Rectal smooth muscle tissue (tissue), 1 donor: Measurements from ENCODE around the gene JUNB.

Source experiments
- H3K27ac ChIP-seq: one replicate; pipeline ENCODE4 v1.7.0; 2013; ENCODE audit warnings: low read depth, low read length, inconsistent platforms
- H3K27me3 ChIP-seq: one replicate; pipeline ENCODE4 v1.7.0; 2013; ENCODE audit warnings: low read length; ENCODE audit not compliant: control insufficient read depth, insufficient read depth
- H3K36me3 ChIP-seq: one replicate; pipeline ENCODE4 v1.7.0; 2013; ENCODE audit warnings: low read length; ENCODE audit not compliant: control insufficient read depth, insufficient read depth
- H3K4me1 ChIP-seq: one replicate; pipeline ENCODE4 v1.7.0; 2013; ENCODE audit warnings: low read length; ENCODE audit not compliant: control insufficient read depth, insufficient read depth
- H3K4me3 ChIP-seq: one replicate; pipeline ENCODE4 v1.7.0; 2013; ENCODE audit warnings: low read length
- H3K9ac ChIP-seq: one replicate; pipeline ENCODE4 v1.7.0; 2013; ENCODE audit warnings: low read length

JUNB gene

DNA sequence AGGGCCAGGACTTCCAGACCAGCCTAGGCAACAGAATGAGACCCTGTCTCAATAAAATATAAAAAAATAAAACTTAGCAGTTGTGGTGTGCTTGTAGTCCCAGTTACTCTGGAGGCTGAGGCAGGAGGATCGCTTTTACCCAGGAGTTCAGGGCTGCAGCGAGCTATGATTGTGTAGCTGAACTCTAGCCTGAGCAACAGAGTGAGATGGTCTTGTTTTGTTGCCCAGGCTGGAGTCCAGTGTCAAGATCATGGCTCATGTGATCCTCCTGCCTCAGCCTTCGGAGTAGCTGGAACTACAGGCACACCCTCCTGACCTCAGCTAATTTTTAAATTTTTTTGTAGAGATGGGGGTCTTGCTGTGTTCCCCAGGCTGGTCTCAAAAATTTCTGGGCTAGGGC, 4.3 kb upstream of the JUNB start:
- Histone ChIP-seq H3K9ac (no peak overlapping the region), H3K4me1 (peaks cover 33% of the 10 kb centered on the region)

DNA sequence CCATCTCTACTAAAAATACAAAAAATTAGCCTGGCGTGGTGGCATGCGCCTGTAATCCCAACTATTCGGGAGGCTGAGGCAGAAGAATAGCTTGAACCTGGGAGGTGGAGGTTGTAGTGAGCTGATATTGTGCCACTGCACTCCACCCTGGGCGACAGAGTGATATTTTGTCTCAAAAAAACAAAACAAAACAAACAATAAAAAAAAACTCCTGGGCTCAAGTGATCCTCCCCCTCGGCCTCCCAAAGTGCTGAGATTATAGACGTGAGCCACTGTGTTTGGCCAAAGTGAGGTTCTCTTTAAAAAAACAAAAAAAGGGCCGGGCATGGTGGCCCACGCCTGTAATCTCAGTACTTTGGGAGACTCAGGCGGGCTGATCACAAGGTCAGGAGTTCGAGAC, 3.8 kb upstream of the JUNB start:
- Histone ChIP-seq H3K4me3 (no peak overlapping the region), H3K27me3 (no peaks in the 10 kb centered on the region), H3K27ac (peak overlapping the region; percentile 72), H3K36me3 (no peaks in the 10 kb centered on the region), H3K4me1 (peaks cover 31% of the 10 kb centered on the region), H3K9ac (no peak overlapping the region)

More for the DNA sequence above, 4.3 kb upstream of the JUNB start:
- Histone ChIP-seq H3K27ac (peak overlapping the region; percentile 72), H3K27me3 (no peaks in the 10 kb centered on the region), H3K36me3 (no peaks in the 10 kb centered on the region), H3K4me3 (no peak overlapping the region)

DNA sequence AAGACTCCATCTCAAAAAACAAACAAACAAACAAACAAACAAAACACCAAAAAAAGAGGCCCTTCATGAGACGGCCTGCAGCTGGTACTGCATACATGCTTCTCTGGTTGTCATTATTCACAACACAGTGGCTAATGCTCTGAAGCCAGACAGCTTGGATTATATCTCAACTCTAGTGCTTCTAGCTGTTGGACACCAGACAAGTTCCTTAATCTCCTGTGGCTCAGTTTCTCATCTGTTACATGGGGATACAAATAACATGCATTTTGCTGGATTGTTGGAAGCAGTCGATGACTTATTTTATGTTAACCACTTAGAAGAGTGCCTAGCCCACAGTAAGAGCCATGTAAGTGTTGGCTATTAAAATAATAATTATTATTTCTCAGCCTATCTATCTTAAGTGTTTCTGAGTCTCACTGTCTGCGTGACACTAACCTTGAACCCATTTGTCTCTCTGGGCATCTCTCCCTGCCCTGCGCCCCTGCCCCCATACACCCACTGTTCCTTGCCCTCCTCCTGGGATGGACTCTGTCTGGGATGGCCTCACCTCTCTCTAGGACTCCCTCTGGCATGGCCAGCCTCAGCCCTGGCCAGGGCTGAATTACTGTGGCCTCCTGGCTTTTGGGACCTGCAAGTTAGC, 3.1 kb upstream of the JUNB start:
- peak overlapping the region; percentile 68 for H3K4me3 ChIP-seq

DNA sequence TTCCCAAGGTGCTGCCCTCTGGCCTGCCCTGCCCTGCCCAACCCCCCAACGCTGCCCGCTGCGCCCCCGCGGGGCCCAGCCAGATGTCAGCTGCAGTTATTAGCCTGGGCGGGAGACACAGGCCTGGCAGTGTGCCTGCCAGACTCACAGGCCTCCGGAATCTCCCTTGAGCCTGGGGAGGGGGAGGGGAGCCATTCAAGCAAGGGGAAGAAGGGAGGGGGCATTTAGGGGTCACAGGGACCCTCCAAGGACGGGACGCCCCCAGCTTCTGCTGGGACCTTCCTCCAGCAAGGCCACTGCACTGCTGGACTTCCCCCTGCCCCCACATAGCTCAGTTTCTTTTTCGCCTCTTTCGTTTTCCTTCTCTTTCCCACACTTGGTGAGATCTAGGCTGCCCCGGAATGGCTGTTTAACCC, 2.6 kb upstream of the JUNB start:
- H3K4me1 ChIP-seq = peaks cover 24% of the 10 kb centered on the region
- H3K9ac ChIP-seq = peak overlapping the region; percentile 83
- H3K4me3 ChIP-seq = peak overlapping the region; percentile 68
- no peaks in the 10 kb centered on the region for H3K27me3 ChIP-seq
- peak overlapping the region; percentile 94 for H3K27ac ChIP-seq
- no peaks in the 10 kb centered on the region for H3K36me3 ChIP-seq

More for the DNA sequence above, 3.1 kb upstream of the JUNB start:
- Histone ChIP-seq H3K27ac (peak overlapping the region; percentile 94), H3K27me3 (no peaks in the 10 kb centered on the region), H3K9ac (peak overlapping the region; percentile 83), H3K36me3 (no peaks in the 10 kb centered on the region), H3K4me1 (peaks cover 28% of the 10 kb centered on the region)

DNA sequence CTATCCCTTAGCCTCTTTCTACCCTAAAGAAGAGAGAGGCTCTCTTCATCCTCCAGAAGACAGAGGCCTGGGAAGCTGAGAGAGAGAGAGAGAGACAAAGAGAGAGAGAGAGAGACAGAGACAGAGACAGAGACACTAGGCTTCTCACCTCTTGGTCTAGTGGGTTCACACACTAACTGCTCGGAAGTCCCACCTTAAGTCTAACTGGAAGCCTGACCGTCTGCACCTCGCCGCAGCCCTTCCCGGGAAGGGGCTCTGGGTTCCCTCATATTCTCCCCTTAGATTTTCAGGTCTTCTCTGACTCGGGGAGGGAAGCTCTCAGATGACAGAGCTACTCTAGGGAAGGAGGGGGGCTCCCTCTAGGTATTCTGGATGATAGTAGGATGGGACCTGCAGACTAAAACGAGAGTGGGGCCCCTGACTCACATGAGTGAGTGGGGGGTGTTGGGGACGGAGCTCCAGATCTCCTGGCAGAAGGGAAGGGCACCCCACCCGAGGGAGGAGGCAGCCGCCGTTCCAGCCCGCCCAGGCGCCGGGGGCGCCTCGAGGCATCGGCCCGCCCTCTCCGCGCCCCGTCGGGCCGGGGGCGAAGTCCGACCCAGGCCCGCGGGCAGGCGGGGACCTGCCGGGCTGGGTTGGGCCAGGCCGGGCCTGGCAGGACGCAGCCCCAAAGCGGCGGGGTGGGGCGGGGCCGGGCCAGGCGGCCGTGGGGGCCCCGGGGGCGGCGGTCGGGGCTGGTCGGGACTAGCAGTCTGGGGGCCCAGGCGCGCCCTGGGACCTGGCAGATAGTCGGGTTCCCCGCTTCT, 2.0 kb upstream of the JUNB start:
- Histone ChIP-seq H3K36me3 (no peaks in the 10 kb centered on the region), H3K4me3 (peak overlapping the region; percentile 68), H3K27me3 (no peaks in the 10 kb centered on the region), H3K27ac (peak overlapping the region; percentile 94), H3K9ac (peak overlapping the region; percentile 83), H3K4me1 (peaks cover 29% of the 10 kb centered on the region)

DNA sequence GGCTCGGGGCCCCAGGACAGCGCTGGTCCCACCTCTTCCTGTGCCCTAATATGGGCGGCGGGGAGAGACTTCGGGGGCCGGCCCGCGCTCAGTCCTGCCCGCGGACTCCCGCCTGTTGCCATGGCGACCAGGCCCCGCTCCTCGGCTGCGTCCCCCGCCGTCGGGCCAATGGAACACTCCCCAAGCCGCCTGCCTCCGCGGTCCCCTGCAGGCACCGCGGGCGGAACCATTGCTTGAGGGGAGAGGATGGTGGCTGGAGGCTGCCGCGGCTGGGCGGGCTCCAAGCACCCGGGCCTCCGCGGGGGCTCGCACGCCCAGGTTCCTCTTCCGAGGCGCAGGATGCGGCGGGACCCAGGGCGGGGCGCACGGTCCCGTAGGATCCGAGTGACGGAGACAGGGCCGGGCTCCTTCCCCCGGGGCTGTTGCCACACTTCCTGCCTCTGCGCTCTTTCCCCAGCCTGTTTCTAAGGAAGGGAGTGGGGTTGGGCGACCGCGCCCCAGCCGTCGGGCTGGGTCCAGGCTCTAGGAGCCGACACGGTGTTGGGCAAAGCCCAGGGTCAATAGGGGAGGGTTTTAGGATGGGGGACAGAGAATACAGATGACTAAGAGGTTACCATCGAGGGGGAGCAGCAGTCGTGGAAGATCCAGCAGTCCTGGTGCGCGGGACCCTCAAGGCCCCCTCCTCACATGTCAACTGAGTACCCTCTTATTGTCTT, 1.2 kb upstream of the JUNB start:
- H3K4me3 ChIP-seq = peak overlapping the region; percentile 61
- H3K4me1 ChIP-seq = peaks cover 29% of the 10 kb centered on the region
- H3K27me3 ChIP-seq = no peaks in the 10 kb centered on the region
- peak overlapping the region; percentile 39 for H3K9ac ChIP-seq
- no peaks in the 10 kb centered on the region for H3K36me3 ChIP-seq
- peak overlapping the region; percentile 94 for H3K27ac ChIP-seq

DNA sequence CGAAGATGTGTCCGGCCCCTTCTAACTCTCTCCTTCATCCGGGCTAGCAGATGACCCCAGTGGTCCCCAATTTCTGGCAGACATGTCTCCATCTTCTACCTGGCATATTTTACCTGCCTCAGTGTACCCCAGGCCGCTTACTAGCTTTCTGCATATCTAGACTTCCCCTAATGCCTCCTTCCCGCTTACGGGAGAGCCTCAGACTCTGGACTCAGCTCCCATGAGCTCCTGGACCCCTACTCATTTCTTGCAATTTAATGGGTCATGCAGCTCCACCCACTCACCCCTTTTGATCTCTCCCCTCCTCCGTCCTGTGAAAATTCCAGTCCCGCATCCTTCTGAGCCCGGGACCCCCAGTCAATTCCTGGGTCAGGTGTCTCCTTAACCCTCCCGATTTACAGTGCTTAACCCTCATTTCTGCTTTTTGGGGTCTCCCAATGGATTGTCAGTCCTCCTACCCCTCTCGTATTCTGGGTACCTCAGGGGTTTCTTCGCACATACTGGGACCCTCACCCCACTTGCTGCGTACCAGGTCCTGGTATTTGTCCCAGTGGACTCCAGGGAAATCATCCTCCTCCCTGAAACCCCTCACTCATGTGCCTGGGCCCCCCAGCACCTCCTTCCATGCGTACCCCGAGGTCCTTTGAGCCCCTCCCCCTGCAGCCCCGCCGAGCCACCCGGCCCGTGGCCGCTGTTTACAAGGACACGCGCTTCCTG, 500 bp upstream of the JUNB start:
- Histone ChIP-seq H3K4me3 (peak overlapping the region; percentile 61), H3K9ac (peak overlapping the region; percentile 39), H3K36me3 (no peaks in the 10 kb centered on the region), H3K4me1 (peaks cover 29% of the 10 kb centered on the region), H3K27me3 (no peaks in the 10 kb centered on the region), H3K27ac (peak overlapping the region; percentile 94)

DNA sequence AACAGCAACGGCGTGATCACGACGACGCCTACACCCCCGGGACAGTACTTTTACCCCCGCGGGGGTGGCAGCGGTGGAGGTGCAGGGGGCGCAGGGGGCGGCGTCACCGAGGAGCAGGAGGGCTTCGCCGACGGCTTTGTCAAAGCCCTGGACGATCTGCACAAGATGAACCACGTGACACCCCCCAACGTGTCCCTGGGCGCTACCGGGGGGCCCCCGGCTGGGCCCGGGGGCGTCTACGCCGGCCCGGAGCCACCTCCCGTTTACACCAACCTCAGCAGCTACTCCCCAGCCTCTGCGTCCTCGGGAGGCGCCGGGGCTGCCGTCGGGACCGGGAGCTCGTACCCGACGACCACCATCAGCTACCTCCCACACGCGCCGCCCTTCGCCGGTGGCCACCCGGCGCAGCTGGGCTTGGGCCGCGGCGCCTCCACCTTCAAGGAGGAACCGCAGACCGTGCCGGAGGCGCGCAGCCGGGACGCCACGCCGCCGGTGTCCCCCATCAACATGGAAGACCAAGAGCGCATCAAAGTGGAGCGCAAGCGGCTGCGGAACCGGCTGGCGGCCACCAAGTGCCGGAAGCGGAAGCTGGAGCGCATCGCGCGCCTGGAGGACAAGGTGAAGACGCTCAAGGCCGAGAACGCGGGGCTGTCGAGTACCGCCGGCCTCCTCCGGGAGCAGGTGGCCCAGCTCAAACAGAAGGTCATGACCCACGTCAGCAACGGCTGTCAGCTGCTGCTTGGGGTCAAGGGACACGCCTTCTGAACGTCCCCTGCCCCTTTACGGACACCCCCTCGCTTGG, 966 bp downstream of the JUNB start:
- Histone ChIP-seq H3K27me3 (no peaks in the 10 kb centered on the region), H3K36me3 (no peaks in the 10 kb centered on the region), H3K4me1 (peaks cover 29% of the 10 kb centered on the region), H3K27ac (peak overlapping the region; percentile 94), H3K4me3 (peak overlapping the region; percentile 100), H3K9ac (peak overlapping the region; percentile 98)

DNA sequence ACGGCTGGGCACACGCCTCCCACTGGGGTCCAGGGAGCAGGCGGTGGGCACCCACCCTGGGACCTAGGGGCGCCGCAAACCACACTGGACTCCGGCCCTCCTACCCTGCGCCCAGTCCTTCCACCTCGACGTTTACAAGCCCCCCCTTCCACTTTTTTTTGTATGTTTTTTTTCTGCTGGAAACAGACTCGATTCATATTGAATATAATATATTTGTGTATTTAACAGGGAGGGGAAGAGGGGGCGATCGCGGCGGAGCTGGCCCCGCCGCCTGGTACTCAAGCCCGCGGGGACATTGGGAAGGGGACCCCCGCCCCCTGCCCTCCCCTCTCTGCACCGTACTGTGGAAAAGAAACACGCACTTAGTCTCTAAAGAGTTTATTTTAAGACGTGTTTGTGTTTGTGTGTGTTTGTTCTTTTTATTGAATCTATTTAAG, 1.6 kb downstream of the JUNB start:
- Histone ChIP-seq H3K9ac (peak overlapping the region; percentile 98), H3K27me3 (no peaks in the 10 kb centered on the region), H3K4me1 (peaks cover 29% of the 10 kb centered on the region), H3K27ac (peak overlapping the region; percentile 94), H3K4me3 (peak overlapping the region; percentile 100), H3K36me3 (no peaks in the 10 kb centered on the region)

DNA sequence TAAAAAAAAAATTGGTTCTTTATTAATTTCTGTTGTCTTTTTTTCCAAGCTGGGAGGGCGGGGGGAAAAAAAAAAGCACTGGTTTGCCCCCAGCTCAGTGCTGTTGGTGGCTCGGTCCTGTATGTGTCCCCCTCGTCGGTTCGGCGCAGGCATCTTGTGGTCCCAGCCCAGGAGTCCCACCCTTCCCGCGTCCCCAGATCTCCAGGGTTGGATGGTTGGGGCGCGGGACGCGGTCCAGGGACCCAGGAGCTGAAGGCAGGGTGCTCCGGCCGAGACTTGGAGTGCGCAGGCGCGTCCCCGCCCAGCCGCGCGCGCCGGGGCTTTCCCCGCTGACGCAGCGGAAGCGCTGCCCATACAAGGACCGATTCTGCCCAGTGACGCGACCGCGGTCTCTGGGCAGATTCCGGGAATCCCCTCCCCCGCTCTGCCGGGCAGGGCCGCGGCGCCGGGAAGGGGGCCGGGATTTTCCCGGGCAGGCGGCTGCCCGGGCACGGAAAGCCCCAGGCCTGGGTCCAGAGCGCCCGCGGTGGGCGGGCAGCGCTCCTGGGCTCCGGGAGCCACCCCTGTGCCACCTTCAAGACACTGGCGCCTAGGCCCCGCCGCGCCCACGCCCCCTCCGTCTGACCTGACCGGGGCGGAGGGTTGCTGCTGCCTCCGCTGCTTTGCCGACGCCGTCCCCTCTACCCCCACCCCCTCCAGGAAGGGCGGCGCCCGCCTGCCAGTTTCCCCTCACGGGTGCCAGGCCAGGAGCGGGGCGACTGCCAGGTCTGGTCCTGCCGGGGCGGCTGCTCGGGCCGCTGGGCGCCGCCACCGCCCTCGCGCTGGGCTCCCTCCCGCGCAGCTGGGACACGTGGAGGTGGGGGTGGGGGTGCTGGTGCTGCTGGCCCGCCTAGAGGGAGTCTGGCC, 2.3 kb downstream of the JUNB start:
- Histone ChIP-seq H3K4me3 (peak overlapping the region; percentile 100), H3K36me3 (no peaks in the 10 kb centered on the region), H3K27me3 (no peaks in the 10 kb centered on the region), H3K4me1 (peaks cover 23% of the 10 kb centered on the region), H3K9ac (peak overlapping the region; percentile 98), H3K27ac (peak overlapping the region; percentile 94)
